ENCODE data around the gene CNTNAP2. TPM values are rescaled to one million over a fixed set of nuclear protein-coding genes. Genes with fewer than 3 reads are reported as not detected.

The CNTNAP2 gene
- total RNA-seq, 1 donor from 2014 or later, result 2.2 TPM

DNA sequence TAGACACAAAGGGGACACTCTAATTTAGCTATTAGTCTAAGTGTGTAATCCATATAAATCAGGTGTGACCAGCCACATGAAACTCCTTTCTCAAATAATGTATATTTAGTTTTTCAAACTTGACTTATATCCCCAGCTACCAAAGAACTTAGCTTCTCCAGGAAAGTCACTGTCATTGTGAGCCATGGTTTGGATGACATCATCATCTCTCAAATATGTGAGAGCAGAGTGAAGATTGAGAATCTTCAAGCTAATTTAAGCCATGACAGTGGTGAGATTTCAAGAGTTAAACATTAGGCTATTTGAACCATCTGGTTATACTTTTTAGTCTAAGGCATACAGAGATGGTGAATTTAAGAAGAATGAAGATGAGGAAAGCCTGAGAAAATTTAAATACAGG, 1165.6 kb downstream of the CNTNAP2 start:
- no peaks in the 10 kb centered on the region for H3K9me3 ChIP-seq
- no peak overlapping the region for H3K27ac ChIP-seq
- TF ChIP-seq POLR2AphosphoS5 (IDR thresholded peaks at IDR 0.05; ENCODE audit: insufficient read depth in 1 of 2, low read depth in 1 of 2) (no peak), POLR2A (IDR thresholded peaks at IDR 0.05) (no peak)
- TF ChIP-seq, protein P1, sequence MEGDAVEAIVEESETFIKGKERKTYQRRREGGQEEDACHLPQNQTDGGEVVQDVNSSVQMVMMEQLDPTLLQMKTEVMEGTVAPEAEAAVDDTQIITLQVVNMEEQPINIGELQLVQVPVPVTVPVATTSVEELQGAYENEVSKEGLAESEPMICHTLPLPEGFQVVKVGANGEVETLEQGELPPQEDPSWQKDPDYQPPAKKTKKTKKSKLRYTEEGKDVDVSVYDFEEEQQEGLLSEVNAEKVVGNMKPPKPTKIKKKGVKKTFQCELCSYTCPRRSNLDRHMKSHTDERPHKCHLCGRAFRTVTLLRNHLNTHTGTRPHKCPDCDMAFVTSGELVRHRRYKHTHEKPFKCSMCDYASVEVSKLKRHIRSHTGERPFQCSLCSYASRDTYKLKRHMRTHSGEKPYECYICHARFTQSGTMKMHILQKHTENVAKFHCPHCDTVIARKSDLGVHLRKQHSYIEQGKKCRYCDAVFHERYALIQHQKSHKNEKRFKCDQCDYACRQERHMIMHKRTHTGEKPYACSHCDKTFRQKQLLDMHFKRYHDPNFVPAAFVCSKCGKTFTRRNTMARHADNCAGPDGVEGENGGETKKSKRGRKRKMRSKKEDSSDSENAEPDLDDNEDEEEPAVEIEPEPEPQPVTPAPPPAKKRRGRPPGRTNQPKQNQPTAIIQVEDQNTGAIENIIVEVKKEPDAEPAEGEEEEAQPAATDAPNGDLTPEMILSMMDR (IDR thresholded peaks at IDR 0.05), result no peak
- DNase-seq (ENCODE audit: extremely low spot score in 2 of 2), result no peak
- no peaks in the 10 kb centered on the region for H3K36me3 ChIP-seq
- no peaks in the 10 kb centered on the region for H3K4me1 ChIP-seq
- H3K27me3 ChIP-seq, result no peaks in the 10 kb centered on the region
- intact Hi-C loops (cut with DNase I), result no loop called here
- H3K4me3 ChIP-seq, result no peak overlapping the region

DNA sequence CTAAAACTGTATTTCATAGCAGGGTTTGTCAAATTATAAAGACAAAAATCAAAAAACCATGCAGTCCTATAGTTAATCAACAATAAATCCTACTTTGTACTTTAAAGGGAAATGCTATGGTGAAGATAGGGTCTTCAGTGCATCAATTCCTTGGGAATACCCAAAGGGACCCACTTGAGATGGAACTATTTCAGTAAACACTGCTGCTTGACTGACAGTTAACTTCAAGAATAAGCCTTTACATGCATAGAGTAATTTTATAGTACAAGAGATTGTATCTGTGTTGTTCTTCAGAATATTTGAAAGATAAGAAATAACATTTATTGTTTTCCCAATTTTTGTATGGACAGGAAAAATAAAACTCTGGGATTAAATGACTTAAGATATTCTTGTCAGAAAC, 1179.6 kb downstream of the CNTNAP2 start:
- Histone ChIP-seq H3K9me3 (no peaks in the 10 kb centered on the region), H3K27me3 (no peaks in the 10 kb centered on the region), H3K4me1 (no peaks in the 10 kb centered on the region), H3K4me3 (no peak overlapping the region), H3K36me3 (no peaks in the 10 kb centered on the region), H3K27ac (no peak overlapping the region)
- TF ChIP-seq, protein P1 (IDR thresholded peaks at IDR 0.05), result no peak
- TF ChIP-seq POLR2A (IDR thresholded peaks at IDR 0.05), result no peak
- TF ChIP-seq POLR2AphosphoS5 (IDR thresholded peaks at IDR 0.05; ENCODE audit: insufficient read depth in 1 of 2, low read depth in 1 of 2), result no peak
- DNase-seq (ENCODE audit: extremely low spot score in 2 of 2), result no peak
- intact Hi-C loops (cut with DNase I), result no loop called here

DNA sequence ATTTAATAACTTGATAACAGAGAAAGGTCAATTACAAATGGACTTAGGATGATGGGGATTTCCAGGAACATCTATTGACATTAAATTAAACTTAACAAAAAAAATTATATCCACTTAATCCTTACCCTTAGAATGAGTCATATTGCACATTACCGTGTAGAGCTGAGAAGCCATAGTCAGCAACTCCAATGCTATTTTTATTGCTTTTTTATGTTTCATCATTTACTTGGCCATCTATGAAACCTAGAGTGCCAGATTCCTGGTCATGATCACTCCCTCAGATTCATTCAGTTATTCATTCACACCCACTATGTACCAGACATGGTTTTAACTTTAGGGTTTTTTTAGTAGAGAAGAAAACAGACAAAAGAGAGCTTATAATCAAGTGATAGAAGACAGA, 1180.4 kb downstream of the CNTNAP2 start:
- Histone ChIP-seq H3K27me3 (no peaks in the 10 kb centered on the region), H3K4me3 (no peak overlapping the region), H3K4me1 (no peaks in the 10 kb centered on the region), H3K27ac (no peak overlapping the region), H3K9me3 (no peaks in the 10 kb centered on the region), H3K36me3 (no peaks in the 10 kb centered on the region)
- intact Hi-C loops (cut with DNase I), result no loop called here
- TF ChIP-seq POLR2A (IDR thresholded peaks at IDR 0.05), result no peak
- TF ChIP-seq, protein P1 (IDR thresholded peaks at IDR 0.05), result no peak
- TF ChIP-seq POLR2AphosphoS5 (IDR thresholded peaks at IDR 0.05; ENCODE audit: insufficient read depth in 1 of 2, low read depth in 1 of 2), result no peak
- no peak for DNase-seq (ENCODE audit: extremely low spot score in 2 of 2)

DNA sequence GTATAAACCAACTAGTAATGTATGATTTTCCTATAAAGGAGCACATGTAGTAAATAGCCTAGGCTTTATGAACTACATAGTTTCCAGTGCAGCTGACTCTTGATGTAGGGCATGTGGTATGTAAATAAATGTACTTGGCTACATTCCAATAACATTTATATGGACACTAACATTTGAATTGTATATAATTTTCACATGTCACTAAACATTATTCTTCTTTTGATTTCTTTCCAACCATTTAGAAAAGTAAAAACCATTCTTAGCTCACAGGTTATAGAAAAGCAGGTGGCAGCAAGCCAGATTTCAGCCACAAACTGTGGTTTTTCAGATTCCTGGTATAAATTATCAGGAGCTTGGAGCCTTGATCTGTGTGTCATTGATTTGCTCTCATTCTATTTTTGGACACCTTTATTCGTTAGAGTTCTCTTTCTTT, 1182.0 kb downstream of the CNTNAP2 start:
- Histone ChIP-seq H3K4me1 (no peaks in the 10 kb centered on the region), H3K36me3 (no peaks in the 10 kb centered on the region), H3K4me3 (no peak overlapping the region), H3K27ac (no peak overlapping the region), H3K27me3 (no peaks in the 10 kb centered on the region), H3K9me3 (no peaks in the 10 kb centered on the region)
- TF ChIP-seq, protein P1 (IDR thresholded peaks at IDR 0.05), result no peak
- TF ChIP-seq POLR2AphosphoS5 (IDR thresholded peaks at IDR 0.05; ENCODE audit: insufficient read depth in 1 of 2, low read depth in 1 of 2) (no peak), POLR2A (IDR thresholded peaks at IDR 0.05) (no peak)
- DNase-seq (ENCODE audit: extremely low spot score in 2 of 2), result no peak
- intact Hi-C loops (cut with DNase I), result no loop called here

DNA sequence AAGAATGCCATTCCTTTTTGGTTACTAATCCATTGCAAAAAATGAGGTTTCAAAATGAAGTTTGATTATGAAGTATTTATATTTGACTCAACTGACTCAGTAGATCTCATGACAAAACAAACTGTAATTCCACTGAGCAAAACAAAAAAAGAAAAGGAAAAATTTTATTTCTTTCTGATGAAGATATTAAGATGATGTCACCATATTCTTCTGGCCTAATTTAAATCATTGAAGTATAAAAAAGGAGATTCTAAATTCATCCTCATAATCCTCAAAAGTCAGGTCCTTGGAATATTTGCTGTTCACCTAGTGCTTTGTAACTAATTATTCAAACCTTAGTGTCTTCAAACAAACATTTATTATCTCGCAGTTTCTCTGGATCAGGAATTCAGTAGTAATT, 1183.7 kb downstream of the CNTNAP2 start:
- DNase-seq (ENCODE audit: extremely low spot score in 2 of 2), result no peak
- no peaks in the 10 kb centered on the region for H3K27me3 ChIP-seq
- intact Hi-C loops (cut with DNase I), result no loop called here
- H3K36me3 ChIP-seq, result no peaks in the 10 kb centered on the region
- no peak overlapping the region for H3K4me3 ChIP-seq
- no peaks in the 10 kb centered on the region for H3K9me3 ChIP-seq
- no peak for TF ChIP-seq POLR2A (IDR thresholded peaks at IDR 0.05)
- no peak for TF ChIP-seq POLR2AphosphoS5 (IDR thresholded peaks at IDR 0.05; ENCODE audit: insufficient read depth in 1 of 2, low read depth in 1 of 2)
- TF ChIP-seq, protein P1 (IDR thresholded peaks at IDR 0.05), result no peak
- no peak overlapping the region for H3K27ac ChIP-seq
- H3K4me1 ChIP-seq, result no peaks in the 10 kb centered on the region
